HG02588 (cell line): ENCODE data around the gene PPP1R7.
A peak's percentile ranks its signal among the peaks of the same experiment; 100 is the strongest.

Experiments used
- ATAC-seq: cut with Tn5 transposase; IDR thresholded peaks from one replicate; pipeline ENCODE4 v1.9.1; 2021; ENCODE audit warnings: mild to moderate bottlenecking, moderate library complexity; ENCODE audit not compliant: unreplicated experiment

Gene PPP1R7

DNA sequence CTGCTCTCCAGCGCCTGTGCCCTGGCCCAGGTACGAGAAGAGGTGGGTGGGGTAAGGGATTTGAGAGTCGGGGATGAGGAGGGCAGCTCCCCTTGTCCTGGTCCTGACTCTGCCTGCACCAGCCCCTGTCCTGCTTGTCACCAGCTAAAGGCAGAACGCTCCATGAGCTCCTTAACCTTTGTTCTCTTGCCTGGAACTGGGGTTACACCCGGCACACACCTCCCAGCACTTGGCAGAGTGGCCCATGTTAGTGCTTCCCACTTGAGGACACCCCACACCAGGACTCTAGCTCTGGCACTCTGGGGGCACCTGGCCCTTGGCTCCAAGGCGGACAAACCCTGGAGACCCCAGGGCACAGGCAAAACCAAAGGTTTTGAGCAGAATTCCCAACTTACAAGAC, 57.4 kb downstream of the PPP1R7 start:
- ATAC-seq: no peak

DNA sequence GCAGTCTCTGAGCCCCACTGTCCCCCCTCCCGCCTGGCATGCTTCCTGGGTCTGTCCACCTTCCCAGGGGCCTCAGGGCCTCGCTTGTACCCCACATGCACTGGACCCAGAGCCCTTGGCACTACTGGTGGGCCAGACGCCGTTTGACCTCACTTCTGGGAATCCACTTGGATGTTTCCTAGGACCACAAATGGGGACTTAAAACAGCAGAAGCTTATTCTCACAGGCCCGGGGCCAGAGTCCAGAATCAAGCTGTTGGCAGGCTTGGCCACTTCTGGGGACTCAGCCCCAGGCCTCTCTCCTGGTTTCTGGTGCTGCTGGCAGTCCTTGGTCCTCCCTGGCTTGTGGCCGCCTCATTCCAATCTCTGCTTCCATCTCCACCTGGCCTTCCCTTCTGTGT, 57.8 kb downstream of the PPP1R7 start:
- no peak for ATAC-seq

DNA sequence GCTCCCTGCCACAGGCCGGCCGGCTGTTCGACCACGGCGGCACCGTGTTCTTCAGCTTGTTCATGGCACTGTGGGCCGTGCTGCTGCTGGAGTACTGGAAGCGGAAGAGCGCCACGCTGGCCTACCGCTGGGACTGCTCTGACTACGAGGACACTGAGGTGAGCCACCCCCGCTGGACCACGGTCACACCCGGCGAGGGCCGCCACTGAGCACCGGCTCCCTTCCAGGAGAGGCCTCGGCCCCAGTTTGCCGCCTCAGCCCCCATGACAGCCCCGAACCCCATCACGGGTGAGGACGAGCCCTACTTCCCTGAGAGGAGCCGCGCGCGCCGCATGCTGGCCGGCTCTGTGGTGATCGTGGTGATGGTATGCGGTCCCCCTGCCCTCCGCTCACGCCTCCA, 59.0 kb downstream of the PPP1R7 start:
- no peak for ATAC-seq

DNA sequence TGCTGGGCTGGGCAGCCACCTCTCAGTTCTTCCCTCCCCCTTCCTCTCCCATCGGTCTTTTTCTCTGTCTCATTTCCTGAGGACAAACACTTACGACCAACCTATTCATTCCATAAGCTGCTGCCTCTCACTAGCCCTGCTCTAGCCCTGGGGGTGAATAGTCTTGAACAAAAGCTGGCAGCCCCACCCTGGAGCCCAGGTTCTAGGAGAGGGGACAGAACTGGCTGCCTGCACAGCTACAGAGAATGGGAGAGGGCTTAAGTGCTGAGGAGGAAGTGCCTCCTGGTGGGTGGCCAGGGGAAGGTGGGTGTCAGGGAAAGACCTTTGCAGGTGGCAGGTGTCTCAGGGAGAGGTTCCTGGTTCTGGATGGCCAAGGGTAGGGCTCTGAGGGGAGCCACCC, 61.0 kb downstream of the PPP1R7 start:
- no peak for ATAC-seq

DNA sequence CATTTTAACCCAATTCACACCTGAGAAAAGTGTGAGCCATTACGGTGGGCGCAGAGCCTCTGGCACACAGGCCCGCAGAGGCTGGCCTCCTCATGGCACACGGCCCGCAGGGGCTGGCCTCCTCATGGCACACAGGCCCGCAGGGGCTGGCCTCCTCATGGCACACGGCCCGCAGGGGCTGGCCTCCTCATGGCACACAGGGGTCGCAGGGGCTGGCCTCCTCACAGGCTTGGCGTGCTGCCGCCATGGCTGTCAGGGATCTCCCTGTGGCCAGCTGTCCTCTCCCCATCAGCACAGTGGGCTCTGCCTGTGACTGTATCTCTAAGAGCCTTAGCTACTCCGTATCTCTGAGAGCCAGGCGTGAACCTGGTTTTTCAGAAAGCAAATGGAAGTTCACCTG, 62.8 kb downstream of the PPP1R7 start:
- ATAC-seq: no peak

DNA sequence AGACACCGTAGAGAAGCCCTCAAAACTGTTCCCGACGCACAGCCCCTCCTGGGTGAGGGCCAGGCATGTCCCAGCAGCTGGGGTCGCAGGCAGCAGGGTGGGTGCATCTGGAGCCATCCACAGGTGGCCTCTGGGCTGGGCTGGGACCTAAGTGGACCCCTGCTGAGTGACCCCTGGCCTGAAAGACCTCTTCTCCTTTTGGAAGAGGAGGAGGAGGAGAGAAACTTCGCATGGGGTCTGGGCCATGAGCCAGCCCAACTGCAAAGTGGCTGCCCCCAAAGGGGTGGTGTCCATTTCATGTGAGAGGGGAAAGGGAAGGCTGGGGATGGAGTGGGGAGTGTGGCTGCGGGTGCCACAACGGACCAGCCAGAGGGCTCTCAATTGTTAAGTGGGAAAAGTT, 63.3 kb downstream of the PPP1R7 start:
- no peak for ATAC-seq

DNA sequence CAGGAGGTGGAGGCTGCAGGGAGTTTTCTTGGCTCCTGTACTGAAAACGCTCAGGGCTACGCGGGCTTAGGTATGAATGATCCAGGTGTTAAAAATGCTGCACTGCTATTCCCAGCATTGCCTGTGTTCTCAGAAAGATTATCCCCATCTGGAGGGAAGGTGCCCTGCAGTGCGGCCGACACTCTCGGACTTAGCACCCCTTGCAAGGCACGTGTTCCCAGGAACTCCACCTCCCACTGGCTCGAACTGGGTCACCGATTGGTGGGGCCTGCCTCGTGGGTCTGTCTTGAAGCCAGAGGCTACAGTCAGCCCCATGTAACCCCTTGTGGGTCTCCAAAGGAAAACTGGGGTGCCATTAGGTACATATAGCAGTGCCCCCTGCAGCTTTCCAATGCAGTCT, 63.9 kb downstream of the PPP1R7 start:
- ATAC-seq: no peak

DNA sequence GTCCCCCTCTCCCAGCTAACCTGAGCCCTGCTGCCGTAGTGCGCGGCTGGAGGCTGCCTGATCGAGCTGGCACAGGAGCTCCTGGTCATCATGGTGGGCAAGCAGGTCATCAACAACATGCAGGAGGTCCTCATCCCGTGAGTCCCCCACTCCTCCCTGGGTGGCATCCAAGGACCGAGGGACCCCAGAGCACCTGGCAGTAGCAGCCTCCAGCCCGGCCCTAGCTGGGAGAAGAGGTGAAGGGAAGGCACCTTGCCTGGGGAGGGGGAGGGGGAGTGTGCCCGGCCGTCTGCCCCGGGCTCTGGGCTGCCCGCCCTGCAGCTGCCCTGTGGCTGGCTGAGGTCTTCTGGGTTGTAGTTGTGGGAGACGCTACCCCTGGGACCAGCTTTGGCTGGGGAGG, 64.5 kb downstream of the PPP1R7 start:
- ATAC-seq: no peak

DNA sequence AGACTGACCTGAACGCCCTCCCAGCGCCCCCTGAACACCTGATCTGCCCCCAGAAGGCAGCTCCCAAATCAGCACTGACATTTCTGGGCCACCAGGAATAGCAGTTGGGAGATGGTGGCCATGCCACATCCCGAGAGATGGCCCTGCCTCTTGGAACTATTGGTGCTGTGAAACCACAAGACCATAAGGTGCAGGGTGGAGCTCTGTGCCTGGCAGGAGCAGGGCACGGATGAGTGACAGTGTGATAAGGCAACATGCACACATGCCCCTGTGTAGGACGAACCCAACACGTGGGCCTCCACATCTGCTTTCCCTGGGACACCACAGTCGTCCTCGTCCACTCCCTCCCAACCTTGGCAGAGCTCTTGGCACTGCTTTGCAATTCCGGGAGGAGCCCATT, 65.2 kb downstream of the PPP1R7 start:
- ATAC-seq: no peak

DNA sequence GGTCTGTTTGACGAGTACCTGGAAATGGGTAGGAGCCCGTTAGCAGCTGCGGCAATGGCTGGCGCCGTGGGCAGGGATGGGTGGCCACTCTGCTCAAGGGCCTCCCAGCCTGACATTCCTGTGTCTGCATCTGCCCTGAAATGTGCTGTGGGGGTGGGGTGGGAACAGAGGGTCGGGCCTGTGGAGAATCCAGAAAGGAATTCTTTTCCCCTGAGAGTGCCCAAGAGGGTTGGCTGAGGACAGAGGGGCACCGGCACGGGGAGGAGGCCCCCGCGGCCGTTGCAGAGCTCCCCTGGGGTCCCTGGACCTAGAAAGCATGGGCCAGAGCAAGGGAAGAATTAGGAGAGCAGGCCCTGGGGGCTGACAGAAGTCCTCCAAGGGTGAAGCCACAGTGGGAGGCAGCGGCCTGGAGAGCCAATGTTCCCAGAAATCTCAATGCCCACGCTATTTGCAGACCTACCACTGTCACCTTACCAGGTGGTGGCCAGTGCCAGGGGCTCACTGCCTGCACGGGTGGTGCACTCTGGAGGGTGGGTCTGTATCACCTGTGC, 66.0 kb downstream of the PPP1R7 start:
- no peak for ATAC-seq

DNA sequence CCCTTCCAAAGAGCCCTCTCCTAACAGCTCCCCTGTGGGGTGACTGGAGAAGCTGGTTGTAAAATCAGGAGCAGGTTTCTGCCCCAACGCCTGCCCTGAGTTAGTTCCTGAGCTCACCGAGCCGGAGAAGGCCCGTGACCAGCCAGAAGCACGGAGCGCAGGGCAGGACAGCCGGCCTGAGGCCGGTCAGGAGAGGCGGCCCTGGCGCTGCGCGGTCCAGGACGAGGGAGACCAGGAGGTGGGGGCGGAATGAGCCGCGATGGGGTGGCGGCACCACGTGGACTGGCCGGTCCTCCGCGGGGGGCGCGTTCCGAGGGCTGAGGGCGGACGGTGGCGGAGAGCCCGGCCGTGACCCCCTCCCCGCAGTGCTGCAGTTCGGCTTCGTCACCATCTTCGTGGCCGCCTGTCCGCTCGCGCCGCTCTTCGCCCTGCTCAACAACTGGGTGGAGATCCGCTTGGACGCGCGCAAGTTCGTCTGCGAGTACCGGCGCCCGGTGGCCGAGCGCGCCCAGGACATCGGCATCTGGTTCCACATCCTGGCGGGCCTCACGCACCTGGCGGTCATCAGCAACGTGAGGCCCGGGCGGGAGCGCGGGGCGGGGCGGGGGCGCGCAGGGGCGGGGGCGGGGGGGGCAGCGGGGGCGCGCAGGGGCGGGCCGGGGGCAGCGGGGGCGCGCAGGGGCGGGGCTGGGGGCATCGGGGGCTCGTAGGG, 67.2 kb downstream of the PPP1R7 start:
- peak; percentile 45 for ATAC-seq

DNA sequence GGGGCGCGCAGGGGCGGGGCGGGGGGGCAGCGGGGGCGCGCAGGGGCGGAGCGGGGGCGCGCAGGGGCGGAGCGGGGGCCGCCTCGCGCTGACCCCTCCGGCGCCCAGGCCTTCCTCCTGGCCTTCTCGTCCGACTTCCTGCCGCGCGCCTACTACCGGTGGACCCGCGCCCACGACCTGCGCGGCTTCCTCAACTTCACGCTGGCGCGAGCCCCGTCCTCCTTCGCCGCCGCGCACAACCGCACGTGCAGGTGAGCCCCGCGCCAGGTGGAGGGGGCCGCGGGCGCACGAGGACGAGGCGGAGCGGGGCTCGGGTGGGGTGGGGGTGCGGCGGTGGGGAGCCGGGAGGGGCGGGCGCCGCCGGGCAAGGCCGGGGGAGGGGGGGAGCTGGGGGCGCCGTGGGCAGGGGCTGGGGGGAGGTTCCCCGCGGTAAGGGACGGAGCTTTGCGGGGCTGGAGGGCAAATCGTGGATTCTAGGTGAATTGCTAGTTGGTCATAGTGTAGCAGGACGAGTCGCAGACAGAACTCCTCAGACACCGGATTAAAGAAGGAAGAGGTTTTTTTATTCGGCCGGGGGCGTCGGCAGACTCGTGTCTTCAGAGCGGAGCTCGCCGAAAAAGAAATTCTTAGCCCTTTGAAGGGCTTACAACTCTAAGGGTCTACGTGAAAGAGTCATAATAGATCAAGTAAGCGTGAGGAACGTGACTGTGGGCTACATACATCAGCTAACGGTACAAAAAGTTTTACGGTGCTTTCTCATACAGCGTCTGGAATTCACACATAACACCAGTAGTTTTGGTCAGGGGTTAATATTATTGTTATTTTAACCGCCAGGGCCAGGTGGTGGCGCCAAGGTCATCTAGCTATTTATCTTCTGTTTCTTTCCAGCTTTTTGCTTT, 68.1 kb downstream of the PPP1R7 start:
- ATAC-seq: peak; percentile 43

DNA sequence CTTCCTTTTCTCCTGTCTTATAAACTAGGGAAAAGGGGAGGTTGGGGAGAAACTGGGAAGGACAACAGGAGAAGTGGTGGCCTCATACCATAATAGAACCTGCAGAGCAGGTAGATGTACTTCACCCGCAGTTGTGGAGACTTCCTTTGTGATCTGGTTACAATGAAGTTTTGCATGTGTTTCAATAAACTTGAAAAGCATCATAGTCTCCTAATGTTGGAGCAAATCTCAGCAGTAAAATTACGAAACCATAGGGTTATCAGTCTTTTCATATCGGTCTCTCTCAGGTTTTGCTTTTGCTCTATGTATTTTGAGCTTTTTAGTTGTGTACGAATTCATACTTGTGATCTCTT, 68.7 kb downstream of the PPP1R7 start:
- no peak for ATAC-seq

DNA sequence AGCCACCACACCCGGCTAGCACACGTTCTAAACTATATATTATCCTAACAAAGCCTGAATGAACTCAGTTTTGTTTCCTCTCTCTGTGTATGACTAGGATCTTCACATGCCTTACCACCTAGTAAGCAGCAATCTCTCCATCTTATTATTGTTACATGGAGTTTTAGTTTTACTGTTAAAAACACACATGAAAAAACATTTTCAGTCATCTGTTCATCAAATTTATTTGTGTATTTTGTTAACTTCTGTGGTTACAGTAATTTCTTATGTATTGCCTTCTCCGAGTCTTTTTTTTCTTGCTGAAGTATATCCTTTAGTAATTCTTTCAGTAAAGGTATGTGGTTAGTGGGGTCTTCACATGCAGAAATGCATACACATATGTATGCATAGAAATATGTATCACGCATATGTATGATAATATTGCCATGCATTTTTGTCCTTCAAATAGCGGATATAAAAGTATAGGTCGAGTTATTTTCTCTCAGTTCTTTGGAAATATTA, 69.6 kb downstream of the PPP1R7 start:
- no peak for ATAC-seq

DNA sequence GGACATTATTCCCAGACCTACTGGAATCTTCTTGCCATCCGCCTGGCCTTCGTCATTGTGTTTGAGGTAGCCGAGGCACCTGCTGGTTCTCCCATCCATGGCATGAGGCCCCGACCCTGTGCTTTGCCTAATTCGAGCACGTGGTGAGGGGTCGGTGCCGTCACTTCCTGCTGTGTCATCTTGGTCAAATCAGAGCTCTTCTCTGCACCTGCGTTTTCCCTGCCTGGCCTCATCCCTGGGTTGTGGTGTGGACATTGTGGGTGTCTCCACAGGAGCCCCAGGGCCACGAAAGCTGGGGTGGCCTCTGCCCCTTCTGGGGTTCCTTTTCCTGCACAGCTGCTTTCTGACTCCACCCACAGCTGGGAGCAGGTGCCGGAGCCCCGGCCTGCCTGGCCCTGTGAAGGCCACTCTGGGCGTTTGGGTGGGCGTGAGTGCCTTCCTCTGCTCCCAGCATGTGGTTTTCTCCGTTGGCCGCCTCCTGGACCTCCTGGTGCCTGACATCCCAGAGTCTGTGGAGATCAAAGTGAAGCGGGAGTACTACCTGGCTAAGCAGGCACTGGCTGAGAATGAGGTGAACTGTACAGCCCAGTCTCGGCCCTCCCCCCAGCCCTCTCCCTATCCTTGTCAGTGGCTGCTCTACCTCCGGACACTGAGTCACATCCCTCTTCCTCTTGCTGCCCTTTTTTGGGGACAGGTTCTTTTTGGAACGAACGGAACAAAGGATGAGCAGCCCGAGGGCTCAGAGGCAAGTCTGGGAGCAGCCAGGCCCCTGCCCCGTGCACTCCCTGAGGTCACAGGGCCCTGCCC, 73.1 kb downstream of the PPP1R7 start:
- no peak for ATAC-seq

DNA sequence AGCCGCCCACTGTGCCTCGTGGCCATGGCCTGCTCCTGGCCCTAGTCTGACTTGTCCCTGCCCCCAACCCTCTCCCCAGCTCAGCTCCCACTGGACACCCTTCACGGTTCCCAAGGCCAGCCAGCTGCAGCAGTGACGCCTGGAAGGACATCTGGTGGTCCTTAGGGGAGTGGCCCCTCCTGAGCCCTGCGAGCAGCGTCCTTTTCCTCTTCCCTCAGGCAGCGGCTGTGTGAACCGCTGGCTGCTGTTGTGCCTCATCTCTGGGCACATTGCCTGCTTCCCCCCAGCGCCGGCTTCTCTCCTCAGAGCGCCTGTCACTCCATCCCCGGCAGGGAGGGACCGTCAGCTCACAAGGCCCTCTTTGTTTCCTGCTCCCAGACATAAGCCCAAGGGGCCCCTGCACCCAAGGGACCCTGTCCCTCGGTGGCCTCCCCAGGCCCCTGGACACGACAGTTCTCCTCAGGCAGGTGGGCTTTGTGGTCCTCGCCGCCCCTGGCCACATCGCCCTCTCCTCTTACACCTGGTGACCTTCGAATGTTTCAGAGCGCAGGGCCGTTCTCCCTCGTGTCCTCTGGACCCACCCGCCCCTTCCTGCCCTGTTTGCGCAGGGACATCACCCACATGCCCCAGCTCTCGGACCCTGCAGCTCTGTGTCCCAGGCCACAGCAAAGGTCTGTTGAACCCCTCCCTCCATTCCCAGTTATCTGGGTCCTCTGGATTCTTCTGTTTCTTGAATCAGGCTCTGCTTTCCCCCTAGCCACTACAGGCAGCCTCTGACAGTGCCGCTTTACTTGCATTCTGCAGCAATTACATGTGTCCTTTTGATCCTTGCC, 74.0 kb downstream of the PPP1R7 start:
- no peak for ATAC-seq

DNA sequence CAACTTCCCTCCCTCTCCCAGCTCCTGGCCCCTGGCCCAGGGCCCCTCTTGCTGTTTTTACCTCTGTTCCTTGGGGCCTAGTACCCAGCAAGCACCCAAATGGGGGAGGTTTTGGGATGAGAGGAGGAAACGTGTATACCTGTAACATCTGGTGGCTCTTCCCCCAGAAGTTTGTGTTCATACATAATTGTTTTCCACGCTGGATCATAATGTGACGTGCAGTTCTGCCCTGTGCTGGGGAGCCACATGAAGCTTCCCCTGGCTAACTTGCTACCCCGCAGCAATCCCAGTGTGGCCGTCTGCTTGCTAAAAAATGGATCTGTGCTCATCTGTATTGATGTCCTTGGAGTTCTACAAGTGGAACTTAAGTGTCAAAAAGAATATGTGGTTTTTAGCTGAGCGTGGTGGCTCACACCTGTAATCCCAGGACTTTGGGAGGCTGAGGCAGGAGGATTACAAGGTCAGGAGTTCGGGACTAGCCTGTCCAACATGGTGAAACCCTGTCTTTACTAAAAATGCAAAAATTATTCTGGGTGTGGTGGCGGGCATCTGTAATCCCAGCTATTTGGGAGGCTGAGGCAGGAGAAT, 74.7 kb downstream of the PPP1R7 start:
- ATAC-seq: no peak

DNA sequence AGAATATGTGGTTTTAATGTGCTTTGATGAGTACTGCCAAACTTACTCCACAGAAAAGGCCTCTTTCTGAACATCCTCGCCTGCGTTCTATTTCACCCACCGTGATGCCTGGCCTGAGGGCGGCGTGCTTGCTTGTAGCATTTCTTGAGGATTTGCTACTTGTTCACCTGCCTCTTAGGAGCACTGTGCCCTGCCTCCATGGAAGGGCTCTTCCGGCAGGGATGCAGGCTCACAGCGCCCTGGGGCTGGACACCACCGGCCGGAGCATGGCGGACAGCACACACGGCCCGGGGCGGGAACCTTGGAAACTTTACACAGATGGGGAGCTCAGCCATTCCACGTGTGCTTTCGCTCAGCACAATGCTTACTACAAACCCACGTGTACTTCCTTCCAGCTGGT, 75.3 kb downstream of the PPP1R7 start:
- ATAC-seq: no peak

DNA sequence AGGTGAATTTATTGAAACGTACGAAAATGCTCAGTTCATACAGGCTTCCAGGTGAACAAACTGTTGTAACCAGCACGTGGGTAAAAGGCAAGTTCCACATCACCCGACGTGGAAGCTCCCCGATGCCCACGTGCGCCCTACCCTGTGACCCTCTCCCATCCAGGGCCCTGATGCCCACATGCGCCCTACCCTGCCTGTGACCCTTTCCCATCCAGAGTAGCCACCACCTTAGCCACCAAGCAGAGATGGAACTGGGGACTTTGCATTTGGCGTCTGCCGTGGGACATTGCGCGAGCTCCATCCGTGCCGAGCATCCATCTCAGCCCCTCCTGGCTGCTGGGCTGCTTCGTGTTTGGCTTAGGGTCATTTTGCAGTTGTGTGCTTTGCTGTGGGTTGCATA, 75.7 kb downstream of the PPP1R7 start:
- ATAC-seq: no peak
